ENCODE measurements around the gene ZNF19. TPM values are rescaled to one million over a fixed set of nuclear protein-coding genes. Genes with fewer than 3 reads are reported as not detected.

ZNF19 gene
- total RNA-seq, 1 experiment from 2014 or later, result 5.4 TPM

DNA sequence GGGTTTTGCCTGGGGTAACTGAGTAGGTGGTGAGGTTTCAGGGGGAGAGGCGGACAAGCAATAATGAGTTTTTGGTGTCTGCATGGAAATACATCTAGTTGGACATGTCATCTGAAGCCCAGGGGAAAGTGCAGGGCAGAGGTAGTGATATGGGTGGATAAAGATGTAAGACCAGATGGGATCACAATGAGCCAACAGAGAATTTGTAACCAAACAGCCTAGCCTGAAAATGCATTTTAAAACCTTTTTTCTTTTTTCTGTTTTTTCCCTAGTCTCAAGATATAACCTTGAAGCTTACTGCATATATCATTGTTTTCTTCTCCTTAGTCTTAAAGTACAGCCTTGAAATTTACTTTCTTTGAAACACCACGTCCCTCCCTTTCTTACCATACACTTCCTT, 3.7 kb upstream of the ZNF19 start:
- Histone ChIP-seq H3K27ac (ENCODE audit: low read depth, low read length) (no peak overlapping the region), H3K9me2 (ENCODE audit: insufficient read depth) (no peaks in the 10 kb centered on the region), H3K4me3 (replicated peaks in 1 of 2; ENCODE audit: low read depth in 1 of 2, low read length in 2 of 2) (no peak overlapping the region), H2AFZ (ENCODE audit: low read depth, low read length, poor library complexity, severe bottlenecking) (no peak overlapping the region), H3K9ac (ENCODE audit: low read length) (no peak overlapping the region), H3K4me1 (ENCODE audit: control insufficient read depth in 1 of 2, insufficient read depth in 2 of 2, low read length in 2 of 2) (no peaks in the 10 kb centered on the region), H4K20me1 (ENCODE audit: insufficient read depth) (0 out of 2 replicates have a peak, but pooled peaks cover 3% of the 10 kb centered on the region), H3K36me3 (ENCODE audit: control insufficient read depth in 1 of 2, insufficient read depth in 2 of 2, low read length in 2 of 2) (no peaks in the 10 kb centered on the region), H3K9me3 (ENCODE audit: control insufficient read depth in 1 of 2, insufficient read depth in 1 of 2, low read depth in 1 of 2, low read length in 2 of 2) (no peaks in the 10 kb centered on the region), H3K27me3 (ENCODE audit: insufficient read depth, low read length) (no peaks in the 10 kb centered on the region), H3K79me2 (ENCODE audit: insufficient read depth, low read length) (no peaks in the 10 kb centered on the region), H3K4me2 (ENCODE audit: low read length) (no peak overlapping the region)
- TF ChIP-seq FOSL1 (IDR thresholded peaks at IDR 0.05; ENCODE audit: low read depth), result no peak
- no peak for TF ChIP-seq SRF (IDR thresholded peaks at IDR 0.05; ENCODE audit: low read depth)
- ChIA-PET CTCF (no interaction called here), RAD21 (ENCODE audit: low non-redundant PET in 1 of 2, low total read pairs in 2 of 2, uncharacterized antibody in 2 of 2, unreplicated experiment in 2 of 2) (no interaction called here), POLR2A (no interaction called here)
- intact Hi-C loops (cut with micrococcal nuclease), result loop anchor here (5.0 kb wide), 1 partner anchor 40 kb away; no protein-coding TSS in a partner anchor
- BruUV-seq (replicated peaks), result no TSS peak
- ATAC-seq (no peak), DNase-seq (ENCODE audit: low read depth, low spot score) (no peak)

- H3K36me3 ChIP-seq (ENCODE audit: control insufficient read depth in 1 of 2, insufficient read depth in 2 of 2, low read length in 2 of 2), result no peaks in the 10 kb centered on the region
Observed at GRCh38 chr16:71491054-71491453, 1.9 kb upstream of the ZNF19 start.

More at GRCh38 chr16:71491054-71491453, 1.9 kb upstream of the ZNF19 start:
- H3K79me2 ChIP-seq (ENCODE audit: insufficient read depth, low read length), result no peaks in the 10 kb centered on the region
- no peaks in the 10 kb centered on the region for H3K4me1 ChIP-seq (ENCODE audit: control insufficient read depth in 1 of 2, insufficient read depth in 2 of 2, low read length in 2 of 2)
- BruUV-seq (replicated peaks), result no TSS peak
- no peak overlapping the region for H3K4me2 ChIP-seq (ENCODE audit: low read length)
- no peak overlapping the region for H3K27ac ChIP-seq (ENCODE audit: low read depth, low read length)
- ChIA-PET POLR2A (interaction anchor here (0.5 kb wide), 1 partner anchor 79 kb away, joined by 5 read pairs; no protein-coding TSS in a partner anchor), RAD21 (ENCODE audit: low non-redundant PET in 1 of 2, low total read pairs in 2 of 2, uncharacterized antibody in 2 of 2, unreplicated experiment in 2 of 2) (no interaction called here), CTCF (interaction anchor here (1.2 to 1.3 kb wide), 2 partner anchors 12 to 78 kb away, joined by 3 to 4 read pairs; no protein-coding TSS in a partner anchor)
- no peaks in the 10 kb centered on the region for H3K9me2 ChIP-seq (ENCODE audit: insufficient read depth)
- H3K27me3 ChIP-seq (ENCODE audit: insufficient read depth, low read length), result no peaks in the 10 kb centered on the region
- no peak for DNase-seq (ENCODE audit: low read depth, low spot score)
- no peak for ATAC-seq
- no peaks in the 10 kb centered on the region for H4K20me1 ChIP-seq (ENCODE audit: insufficient read depth)
- TF ChIP-seq, protein P1, sequence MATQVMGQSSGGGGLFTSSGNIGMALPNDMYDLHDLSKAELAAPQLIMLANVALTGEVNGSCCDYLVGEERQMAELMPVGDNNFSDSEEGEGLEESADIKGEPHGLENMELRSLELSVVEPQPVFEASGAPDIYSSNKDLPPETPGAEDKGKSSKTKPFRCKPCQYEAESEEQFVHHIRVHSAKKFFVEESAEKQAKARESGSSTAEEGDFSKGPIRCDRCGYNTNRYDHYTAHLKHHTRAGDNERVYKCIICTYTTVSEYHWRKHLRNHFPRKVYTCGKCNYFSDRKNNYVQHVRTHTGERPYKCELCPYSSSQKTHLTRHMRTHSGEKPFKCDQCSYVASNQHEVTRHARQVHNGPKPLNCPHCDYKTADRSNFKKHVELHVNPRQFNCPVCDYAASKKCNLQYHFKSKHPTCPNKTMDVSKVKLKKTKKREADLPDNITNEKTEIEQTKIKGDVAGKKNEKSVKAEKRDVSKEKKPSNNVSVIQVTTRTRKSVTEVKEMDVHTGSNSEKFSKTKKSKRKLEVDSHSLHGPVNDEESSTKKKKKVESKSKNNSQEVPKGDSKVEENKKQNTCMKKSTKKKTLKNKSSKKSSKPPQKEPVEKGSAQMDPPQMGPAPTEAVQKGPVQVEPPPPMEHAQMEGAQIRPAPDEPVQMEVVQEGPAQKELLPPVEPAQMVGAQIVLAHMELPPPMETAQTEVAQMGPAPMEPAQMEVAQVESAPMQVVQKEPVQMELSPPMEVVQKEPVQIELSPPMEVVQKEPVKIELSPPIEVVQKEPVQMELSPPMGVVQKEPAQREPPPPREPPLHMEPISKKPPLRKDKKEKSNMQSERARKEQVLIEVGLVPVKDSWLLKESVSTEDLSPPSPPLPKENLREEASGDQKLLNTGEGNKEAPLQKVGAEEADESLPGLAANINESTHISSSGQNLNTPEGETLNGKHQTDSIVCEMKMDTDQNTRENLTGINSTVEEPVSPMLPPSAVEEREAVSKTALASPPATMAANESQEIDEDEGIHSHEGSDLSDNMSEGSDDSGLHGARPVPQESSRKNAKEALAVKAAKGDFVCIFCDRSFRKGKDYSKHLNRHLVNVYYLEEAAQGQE (IDR thresholded peaks at IDR 0.05; ENCODE audit: low read depth), result no peak
- no peak for TF ChIP-seq POLR2AphosphoS5 (IDR thresholded peaks at IDR 0.05; ENCODE audit: low read depth, low read length)
- TF ChIP-seq SP1 (IDR thresholded peaks at IDR 0.05; ENCODE audit: low read depth), result no peak
- TF ChIP-seq CBX3 (IDR thresholded peaks at IDR 0.05; ENCODE audit: low read depth), result no peak
- TF ChIP-seq POLR2A (IDR thresholded peaks at IDR 0.05; ENCODE audit: borderline replicate concordance, extremely low read depth, insufficient read depth, insufficient read length), result no peak
- TF ChIP-seq EZH2phosphoT487 (IDR thresholded peaks at IDR 0.05; ENCODE audit: borderline replicate concordance), result no peak
- TF ChIP-seq ZFX (IDR thresholded peaks at IDR 0.05), result no peak
- H3K9me3 ChIP-seq (ENCODE audit: control insufficient read depth in 1 of 2, insufficient read depth in 1 of 2, low read depth in 1 of 2, low read length in 2 of 2), result no peaks in the 10 kb centered on the region
- no peak overlapping the region for H2AFZ ChIP-seq (ENCODE audit: low read depth, low read length, poor library complexity, severe bottlenecking)
- H3K9ac ChIP-seq (ENCODE audit: low read length), result no peak overlapping the region
- no peak overlapping the region for H3K4me3 ChIP-seq (replicated peaks in 1 of 2; ENCODE audit: low read depth in 1 of 2, low read length in 2 of 2)
- intact Hi-C loops (cut with micrococcal nuclease), result loop anchor here (5.0 kb wide), 1 partner anchor 39 kb away; no protein-coding TSS in a partner anchor
